Adipocyte (in vitro differentiated cells): ENCODE results near the gene HPSE2.
"Not testable (repeated sequence)": the region's sequence is repeated elsewhere in the genome, so short reads cannot be mapped to it uniquely, and the experiment has no call there.

Source experiments
- DNase-seq: peaks from one replicate; pipeline ENCODE4 v3.0.0-alpha.2; 2015; ENCODE audit warnings: low read depth
- H3K27me3 ChIP-seq: replicated peaks from 2 replicates; pipeline ENCODE4 v1.7.0; 2013; ENCODE audit warnings: mild to moderate bottlenecking, low read length, moderate library complexity; ENCODE audit not compliant: control insufficient read depth, insufficient read depth
- H3K36me3 ChIP-seq: 2 replicates; pipeline ENCODE4 v1.7.0; 2013; ENCODE audit warnings: low read length, mild to moderate bottlenecking, moderate library complexity; ENCODE audit not compliant: control insufficient read depth, insufficient read depth, severe bottlenecking
- H3K4me1 ChIP-seq: 2 replicates; pipeline ENCODE4 v1.7.0; 2013; ENCODE audit warnings: mild to moderate bottlenecking, low read length, moderate library complexity; ENCODE audit not compliant: control insufficient read depth, insufficient read depth
- H3K4me3 ChIP-seq: 2 replicates; pipeline ENCODE4 v1.7.0; 2013; ENCODE audit warnings: mild to moderate bottlenecking, low read length, moderate library complexity
- H3K9ac ChIP-seq: 2 replicates; pipeline ENCODE4 v1.7.0; 2013; ENCODE audit warnings: mild to moderate bottlenecking, low read length, moderate library complexity
- H3K9me3 ChIP-seq: 2 replicates; pipeline ENCODE4 v1.7.0; 2013; ENCODE audit warnings: mild to moderate bottlenecking, low read length, moderate library complexity; ENCODE audit not compliant: control insufficient read depth

HPSE2 gene

GRCh38 chr10:99235658-99236626 lies at the start of gene HPSE2:
Gene HPSE2 (minus strand): TSS chr10:99235852.
- Histone ChIP-seq H3K4me1 (peaks cover 32% of the 10 kb centered on the region), H3K27me3 (peaks cover 45% of the 10 kb centered on the region), H3K36me3 (no peaks in the 10 kb centered on the region), H3K9ac (peak within 1 kb of the TSS; percentile 69), H3K9me3 (no peaks in the 10 kb centered on the region), H3K4me3 (peak within 1 kb of the TSS; percentile 81)
- DNase-seq = no peak

DNA sequence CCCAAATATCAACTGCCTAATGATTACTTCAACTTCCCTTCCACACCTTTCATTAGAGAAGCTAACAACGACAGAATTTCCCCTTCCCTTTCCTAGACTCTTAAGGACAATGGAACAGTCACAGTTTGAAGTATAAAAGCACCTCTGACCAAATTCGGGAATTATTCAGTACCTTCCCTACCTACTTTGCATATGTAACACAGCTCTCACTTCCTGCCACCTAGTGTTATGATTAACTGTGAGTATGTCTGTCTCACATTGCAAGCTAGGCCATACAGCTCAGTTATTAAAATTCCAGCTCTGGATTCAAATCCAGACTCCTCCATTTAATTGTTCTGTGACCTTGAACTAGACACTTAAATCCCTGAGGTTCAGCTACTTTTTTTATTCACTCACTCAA lies 44.8 kb upstream of the HPSE2 start:
- H3K4me1 ChIP-seq = peaks cover 11% of the 10 kb centered on the region
- H3K36me3 ChIP-seq = no peaks in the 10 kb centered on the region
- no peaks in the 10 kb centered on the region for H3K27me3 ChIP-seq
- H3K4me3 ChIP-seq = no peak overlapping the region
- no peak overlapping the region for H3K9ac ChIP-seq
- peaks cover 10% of the 10 kb centered on the region for H3K9me3 ChIP-seq
- DNase-seq = no peak

DNA sequence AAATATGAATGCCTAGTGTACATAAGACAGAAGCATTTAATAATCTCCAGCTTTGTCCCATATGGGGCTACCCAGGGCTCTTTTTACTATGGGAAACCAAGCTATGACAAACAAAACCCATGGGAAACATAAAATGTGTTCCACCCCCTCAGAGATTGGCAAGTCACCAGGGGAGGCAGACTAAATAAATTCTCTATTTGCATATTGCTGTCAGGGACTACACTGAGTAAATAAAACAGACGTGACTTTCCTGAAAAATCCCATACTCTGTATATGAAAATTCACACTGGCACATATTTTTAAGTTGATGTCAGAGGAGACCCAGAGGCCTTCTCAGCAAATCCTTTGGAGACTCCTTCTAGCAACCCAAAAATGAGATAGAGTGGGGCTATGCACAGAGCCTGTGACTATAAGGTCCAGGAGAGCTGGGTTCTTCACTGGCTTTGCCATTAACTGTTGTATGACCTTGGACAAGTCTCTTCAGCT lies 44.0 kb upstream of the HPSE2 start:
- Histone ChIP-seq H3K27me3 (no peaks in the 10 kb centered on the region), H3K36me3 (no peaks in the 10 kb centered on the region), H3K4me1 (peaks cover 11% of the 10 kb centered on the region), H3K9me3 (peaks cover 10% of the 10 kb centered on the region), H3K4me3 (no peak overlapping the region), H3K9ac (no peak overlapping the region)
- DNase-seq = peak; percentile 57

GRCh38 chr10:99276848-99277486 lies 41.3 kb upstream of the HPSE2 start:
- peaks cover 11% of the 10 kb centered on the region for H3K4me1 ChIP-seq
- no peaks in the 10 kb centered on the region for H3K9me3 ChIP-seq
- no peaks in the 10 kb centered on the region for H3K36me3 ChIP-seq
- no peak overlapping the region for H3K4me3 ChIP-seq
- no peak overlapping the region for H3K9ac ChIP-seq
- no peaks in the 10 kb centered on the region for H3K27me3 ChIP-seq
- DNase-seq = peak; percentile 4

GRCh38 chr10:99266383-99266782 lies 30.7 kb upstream of the HPSE2 start:
- no peaks in the 10 kb centered on the region for H3K4me1 ChIP-seq
- no peaks in the 10 kb centered on the region for H3K9me3 ChIP-seq
- no peaks in the 10 kb centered on the region for H3K27me3 ChIP-seq
- DNase-seq = no peak
- H3K36me3 ChIP-seq = no peaks in the 10 kb centered on the region
- H3K4me3 ChIP-seq = no peak overlapping the region
- H3K9ac ChIP-seq = no peak overlapping the region

- Histone ChIP-seq H3K4me3 (no peak overlapping the region), H3K9ac (no peak overlapping the region), H3K4me1 (no peaks in the 10 kb centered on the region), H3K36me3 (no peaks in the 10 kb centered on the region), H3K27me3 (no peaks in the 10 kb centered on the region), H3K9me3 (peaks cover 6% of the 10 kb centered on the region)
- no peak for DNase-seq
These were observed 13.2 kb upstream of the HPSE2 start for GRCh38 chr10:99248824-99249223.

GRCh38 chr10:99247893-99248292 lies 12.2 kb upstream of the HPSE2 start:
- not testable (repeated sequence) for DNase-seq, H3K9ac ChIP-seq, H3K27me3 ChIP-seq, H3K4me1 ChIP-seq, H3K9me3 ChIP-seq, H3K4me3 ChIP-seq, H3K36me3 ChIP-seq

GRCh38 chr10:99236627-99237309 lies 1.1 kb upstream of the HPSE2 start:
- no peak for DNase-seq
- no peaks in the 10 kb centered on the region for H3K9me3 ChIP-seq
- no peak overlapping the region for H3K9ac ChIP-seq
- peaks cover 38% of the 10 kb centered on the region for H3K27me3 ChIP-seq
- no peaks in the 10 kb centered on the region for H3K36me3 ChIP-seq
- H3K4me3 ChIP-seq = peak overlapping the region; percentile 71
- H3K4me1 ChIP-seq = peaks cover 32% of the 10 kb centered on the region

DNA sequence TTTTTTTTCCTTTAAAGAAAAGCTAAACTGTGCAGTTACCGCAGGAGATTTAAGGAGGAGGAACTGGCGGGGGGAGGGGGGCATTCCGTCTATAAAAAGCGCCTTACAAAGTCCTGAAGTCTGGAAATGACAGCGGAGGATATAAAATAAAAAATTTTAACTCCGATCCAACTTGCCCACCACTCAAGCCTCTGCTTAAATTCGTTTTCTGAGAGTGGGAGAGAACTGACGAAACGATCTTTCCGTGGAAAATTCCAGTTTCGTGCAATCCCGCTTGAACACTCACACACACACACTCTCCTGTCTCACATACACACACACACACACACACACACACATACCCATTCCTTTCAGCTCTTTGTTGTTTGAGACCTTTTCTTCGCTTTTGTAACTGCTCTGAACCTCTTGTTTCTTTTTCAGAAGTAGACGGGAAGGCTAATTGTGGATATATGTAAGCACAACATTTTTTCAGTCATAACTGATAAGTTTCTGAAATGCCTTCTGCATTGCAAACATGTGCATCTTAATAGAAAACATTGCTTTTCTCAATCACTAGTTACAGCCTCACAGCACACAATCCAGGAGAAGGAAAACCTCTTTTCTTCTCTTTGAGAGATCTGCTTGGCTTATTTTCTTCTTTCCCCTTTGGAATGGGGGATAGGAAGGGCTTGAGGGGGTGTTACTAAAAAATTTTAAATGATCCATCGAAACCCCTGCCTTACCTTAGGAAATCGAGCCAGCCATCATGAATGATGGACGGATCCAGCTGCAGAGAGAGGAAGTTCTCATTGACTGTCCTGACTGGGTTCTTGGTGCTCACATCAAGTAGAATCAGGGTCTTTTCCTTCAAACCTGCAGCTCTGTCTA lies 628 bp downstream of the HPSE2 start:
- Histone ChIP-seq H3K4me1 (peaks cover 32% of the 10 kb centered on the region), H3K9me3 (no peaks in the 10 kb centered on the region), H3K9ac (peak overlapping the region; percentile 69), H3K27me3 (peaks cover 53% of the 10 kb centered on the region), H3K4me3 (peak overlapping the region; percentile 81), H3K36me3 (no peaks in the 10 kb centered on the region)
- DNase-seq = peak; percentile 49

DNA sequence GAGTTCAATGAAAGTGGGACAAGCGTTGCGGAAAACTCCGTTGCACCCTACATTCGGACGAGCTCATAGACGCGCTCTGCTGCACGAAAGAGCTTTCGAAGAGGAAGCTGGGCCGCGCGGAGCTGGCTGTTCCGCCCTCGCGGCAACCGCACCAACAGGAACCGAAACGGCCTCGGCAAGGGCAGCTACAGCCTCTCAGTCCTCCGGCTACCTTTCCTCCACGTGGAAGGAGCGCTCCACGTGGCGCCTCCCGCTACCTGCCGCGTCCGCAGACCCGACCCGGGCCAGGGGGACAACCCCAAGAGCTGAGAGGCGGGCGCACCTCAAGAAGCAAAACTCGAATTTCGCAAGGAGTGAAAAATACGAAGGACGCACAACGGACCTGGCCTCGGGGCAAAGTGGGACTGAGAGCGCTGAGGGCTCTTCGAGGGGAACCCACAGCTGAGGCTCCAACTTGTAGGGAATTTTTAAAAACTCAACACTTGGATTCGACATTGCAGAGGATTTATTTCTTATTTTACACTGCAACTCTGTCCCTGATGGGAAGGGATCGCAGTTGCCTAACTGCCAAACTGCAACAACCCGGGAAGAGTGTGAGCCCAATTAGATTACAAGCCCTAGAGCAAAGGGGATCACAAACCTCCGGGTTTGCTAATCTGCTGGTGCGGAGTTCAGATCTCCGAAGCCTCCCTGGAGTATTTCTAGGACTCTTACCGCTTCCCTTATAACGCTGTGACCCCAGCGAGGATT lies 1.4 kb downstream of the HPSE2 start:
- DNase-seq = peak; percentile 34
- Histone ChIP-seq H3K27me3 (peaks cover 58% of the 10 kb centered on the region), H3K9ac (peak overlapping the region; percentile 69), H3K4me3 (peak overlapping the region; percentile 81), H3K9me3 (no peaks in the 10 kb centered on the region), H3K4me1 (peaks cover 32% of the 10 kb centered on the region), H3K36me3 (no peaks in the 10 kb centered on the region)
